Bone marrow (tissue), 2 donors: ENCODE results near the gene LIMA1.

Source experiments
- DNase-seq, 2 donors: peaks; one replicate each; lab custom pipeline; 2025; lab: John Stamatoyannopoulos, UW

Gene LIMA1

GRCh38 chr12:50215033-50215432 is 68.3 kb downstream of the LIMA1 start:
- DNase-seq = no peak

- DNase-seq = no peak
These were observed 69.3 kb downstream of the LIMA1 start for GRCh38 chr12:50214018-50214417.

- no peak for DNase-seq
These were observed 69.9 kb downstream of the LIMA1 start for GRCh38 chr12:50213439-50213838.

GRCh38 chr12:50212071-50212467 is 71.3 kb downstream of the LIMA1 start:
- DNase-seq = no peak

- no peak for DNase-seq
These were observed 71.8 kb downstream of the LIMA1 start for GRCh38 chr12:50211392-50212070.

GRCh38 chr12:50207424-50207823 is 75.9 kb downstream of the LIMA1 start:
- no peak for DNase-seq

GRCh38 chr12:50205648-50206047 is 77.7 kb downstream of the LIMA1 start:
- DNase-seq = no peak

GRCh38 chr12:50203691-50204090 is 79.6 kb downstream of the LIMA1 start:
- DNase-seq = no peak

- DNase-seq = no peak
These were observed 81.3 kb downstream of the LIMA1 start for GRCh38 chr12:50201987-50202521.

- DNase-seq = no peak
These were observed 82.6 kb downstream of the LIMA1 start for GRCh38 chr12:50200552-50201273.

GRCh38 chr12:50198829-50199228 is 84.5 kb downstream of the LIMA1 start:
- DNase-seq = no peak

- no peak for DNase-seq
These were observed 86.0 kb downstream of the LIMA1 start for GRCh38 chr12:50197297-50197727.

GRCh38 chr12:50196537-50196936 is 86.8 kb downstream of the LIMA1 start:
- DNase-seq = no peak

- no peak for DNase-seq
These were observed 87.5 kb downstream of the LIMA1 start for GRCh38 chr12:50195832-50196231.

GRCh38 chr12:50192908-50193307 is 90.4 kb downstream of the LIMA1 start:
- DNase-seq = no peak

GRCh38 chr12:50192236-50192635 is 91.1 kb downstream of the LIMA1 start:
- no peak for DNase-seq

GRCh38 chr12:50190859-50191258 is 92.5 kb downstream of the LIMA1 start:
- no peak for DNase-seq

- DNase-seq = no peak
These were observed 94.3 kb downstream of the LIMA1 start for GRCh38 chr12:50188875-50189575.

GRCh38 chr12:50188241-50188781 is 95.0 kb downstream of the LIMA1 start:
- DNase-seq = no peak

GRCh38 chr12:50187084-50187900 is 96.0 kb downstream of the LIMA1 start:
- DNase-seq = no peak

GRCh38 chr12:50186681-50187080 is 96.6 kb downstream of the LIMA1 start:
- no peak for DNase-seq
